Right atrium auricular region (tissue), 2 donors: ENCODE measurements around the gene ROPN1L. TPM values are rescaled to one million over a fixed set of nuclear protein-coding genes. Genes with fewer than 3 reads are reported as not detected.

Experiments
- microRNA-seq, 2 donors: library from miRNA; unstranded; fragments of <30 nt; microRNA quantifications; one replicate each; pipeline ENCODE4, GENCODE V29; 2016 to 2017; ENCODE audit warnings: borderline number of aligned reads in 2 of 2, borderline replicate concordance in 1 of 2
- total RNA-seq, 2 donors: library from RNA; depleted of rRNA; stranded (reverse); fragments of >200 nt; gene quantifications; one replicate each; pipeline ENCODE4 v1.1.0, GENCODE V29; 2016

ROPN1L gene
- total RNA-seq, 2 donors from 2014 or later = 2.2 TPM; not detected in 1

Small RNA genes within 50 kb of the gene (microRNA-seq; reads per million reads assigned to microRNA genes)
- gene MIR6131 = 0 reads per million in 2 donors

Other genes with a start within 250 kb of the ROPN1L start
- 10 to 100 TPM in 1 of 2 donors, 1 to 10 TPM in 1; 6.6 to 12.4 TPM for gene ATPSCKMT, start 192.0 kb upstream of the ROPN1L start, total RNA-seq
- gene CCT5, start 191.6 kb upstream of the ROPN1L start, total RNA-seq = 100 to 1,000 TPM in 1 of 2 donors, 10 to 100 TPM in 1; 88.4 to 140 TPM
- gene CMBL, start 134.0 kb upstream of the ROPN1L start, total RNA-seq = 10 to 100 TPM in 1 of 2 donors, 1 to 10 TPM in 1; 5.9 to 20.7 TPM
- gene MARCHF6, start 88.2 kb upstream of the ROPN1L start, total RNA-seq = 100 to 1,000 TPM in 1 of 2 donors, 10 to 100 TPM in 1; 89.5 to 103 TPM
- gene ANKRD33B, start 122.2 kb downstream of the ROPN1L start, total RNA-seq = 1 to 10 TPM; 1.2 to 4.7 TPM